Measurements from ENCODE around the gene NUDT3. TPM values are rescaled to one million over a fixed set of nuclear protein-coding genes. Genes with fewer than 3 reads are reported as not detected.

The NUDT3 gene
- total RNA-seq, 1 experiment from 2014 or later = 14.1 TPM

DNA sequence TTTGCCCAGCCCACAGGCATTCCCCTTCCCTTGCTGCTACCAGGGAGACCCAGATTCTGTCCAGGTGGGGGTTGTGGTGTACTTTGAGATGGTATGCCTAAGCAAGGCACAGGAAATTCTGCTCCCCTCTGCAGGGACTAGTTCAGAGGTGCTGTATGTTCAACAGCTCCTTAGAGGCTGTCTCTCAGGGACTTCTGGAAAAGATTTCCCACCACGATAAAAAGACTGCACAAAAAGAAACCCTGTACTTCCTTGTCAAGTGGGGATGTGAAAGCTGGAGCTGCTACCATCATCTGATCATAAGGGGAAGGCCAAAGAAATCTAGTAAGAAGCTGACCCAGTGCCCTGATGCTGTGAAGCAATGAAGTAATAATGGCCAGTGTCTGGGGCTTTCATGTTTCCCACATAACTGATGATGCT, 92.1 kb downstream of the NUDT3 start:
- no peak overlapping the region for H3K4me3 ChIP-seq
- no peaks in the 10 kb centered on the region for H3K9me3 ChIP-seq (replicated peaks)
- H3K27me3 ChIP-seq = no peaks in the 10 kb centered on the region
- H3K27ac ChIP-seq = no peak overlapping the region
- H3K4me1 ChIP-seq = peaks cover 6% of the 10 kb centered on the region; the same call in 1 of the 2 replicates
- H3K36me3 ChIP-seq = no peaks in the 10 kb centered on the region
- DNase-seq = no peak

GRCh38 chr6:34298941-34299340, 93.5 kb downstream of the NUDT3 start:
- no peak for DNase-seq
- no peak overlapping the region for H3K4me3 ChIP-seq
- no peaks in the 10 kb centered on the region; the same call in 1 of the 2 replicates for H3K36me3 ChIP-seq
- no peaks in the 10 kb centered on the region for H3K27me3 ChIP-seq
- H3K27ac ChIP-seq = no peak overlapping the region
- peaks cover 6% of the 10 kb centered on the region; the same call in 1 of the 2 replicates for H3K4me1 ChIP-seq
- no peaks in the 10 kb centered on the region for H3K9me3 ChIP-seq (replicated peaks)

DNA sequence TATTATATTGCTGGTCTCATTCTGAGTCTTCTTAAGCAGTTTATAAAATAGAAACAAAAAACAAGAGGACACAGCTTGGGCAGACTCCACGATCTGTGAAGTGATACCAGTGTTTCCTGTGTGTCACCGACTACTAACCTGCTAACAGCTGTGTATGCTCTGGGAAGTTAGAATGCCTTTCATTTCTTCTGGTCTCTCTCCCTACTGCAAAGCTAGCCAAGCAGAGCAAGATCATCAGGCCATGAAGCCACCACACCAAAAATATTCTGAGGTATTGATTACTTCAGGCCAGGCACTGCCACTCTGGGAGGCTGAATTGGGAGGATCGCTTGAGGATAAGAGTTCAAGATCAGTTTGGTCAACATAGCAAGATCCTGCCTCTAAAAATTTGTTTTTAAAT, 96.7 kb downstream of the NUDT3 start:
- DNase-seq = no peak
- Histone ChIP-seq H3K27me3 (no peaks in the 10 kb centered on the region), H3K36me3 (peaks cover 3% of the 10 kb centered on the region; the same call in 1 of the 2 replicates), H3K27ac (no peak overlapping the region), H3K4me3 (no peak overlapping the region), H3K9me3 (replicated peaks) (no peaks in the 10 kb centered on the region), H3K4me1 (no peaks in the 10 kb centered on the region)

DNA sequence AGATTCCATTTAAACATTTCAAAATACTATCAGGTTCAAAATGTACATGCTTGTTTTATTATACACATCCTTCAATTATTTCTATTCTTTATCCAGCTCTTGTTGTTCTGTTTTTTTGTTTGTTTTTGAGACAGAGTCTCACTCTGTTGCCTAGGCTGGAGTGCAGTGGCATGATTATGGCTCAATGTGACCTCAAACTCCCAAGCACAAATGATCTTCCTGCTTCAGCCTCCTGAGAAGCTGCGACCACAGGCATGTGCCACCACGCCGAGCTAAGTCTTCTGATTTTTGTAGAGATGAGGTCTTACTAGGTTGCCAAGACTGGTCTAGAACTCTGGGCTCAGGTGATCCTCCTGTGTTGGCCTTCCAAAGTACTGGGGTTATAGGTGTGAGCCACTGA, 99.5 kb downstream of the NUDT3 start:
- Histone ChIP-seq H3K27ac (no peak overlapping the region), H3K4me3 (no peak overlapping the region), H3K27me3 (no peaks in the 10 kb centered on the region), H3K36me3 (peaks cover 3% of the 10 kb centered on the region; the same call in 1 of the 2 replicates), H3K4me1 (no peaks in the 10 kb centered on the region), H3K9me3 (replicated peaks) (no peaks in the 10 kb centered on the region)
- no peak for DNase-seq

DNA sequence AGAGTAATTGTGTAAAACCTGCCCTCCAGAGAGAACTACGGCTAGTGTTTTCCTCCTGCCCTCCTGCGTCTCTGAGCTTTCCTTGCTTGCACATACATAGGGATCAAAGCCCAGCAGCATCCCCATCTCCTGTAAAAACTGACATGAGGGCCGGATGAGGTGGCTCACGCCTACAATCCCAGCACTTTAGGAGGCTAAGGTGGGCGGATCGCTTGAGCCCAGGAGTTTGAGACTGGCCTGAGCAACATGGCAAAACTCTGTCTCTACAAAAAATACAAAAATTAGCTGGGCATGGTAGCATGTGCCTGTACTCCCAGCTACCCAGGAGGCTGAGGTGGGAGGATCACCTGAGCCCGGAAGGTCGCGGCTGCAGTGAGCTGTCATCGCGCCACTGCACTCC, 103.3 kb downstream of the NUDT3 start:
- H3K36me3 ChIP-seq = peaks cover 3% of the 10 kb centered on the region; the same call in 1 of the 2 replicates
- H3K9me3 ChIP-seq (replicated peaks) = no peaks in the 10 kb centered on the region
- no peaks in the 10 kb centered on the region for H3K27me3 ChIP-seq
- H3K27ac ChIP-seq = no peak overlapping the region
- H3K4me1 ChIP-seq = no peaks in the 10 kb centered on the region
- no peak overlapping the region for H3K4me3 ChIP-seq
- no peak for DNase-seq

DNA sequence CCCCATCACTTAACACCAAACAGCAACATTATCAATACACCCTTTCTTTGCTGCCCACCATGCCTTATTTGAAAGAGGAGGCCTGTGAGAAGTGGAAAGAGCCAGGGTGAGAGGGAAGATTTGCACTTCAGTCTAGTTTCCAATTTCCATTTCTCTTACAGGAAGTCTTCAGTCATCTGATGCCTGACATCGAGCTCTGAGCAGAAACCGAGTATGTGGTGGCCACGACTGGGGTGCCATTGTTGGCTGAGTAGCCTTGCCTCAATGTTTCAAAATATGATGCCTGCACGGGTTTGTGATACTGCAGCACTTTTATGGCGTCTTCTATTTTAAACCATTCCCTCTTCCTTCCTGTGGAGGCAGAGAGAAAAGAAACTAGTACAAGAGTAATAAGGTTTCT, 103.9 kb downstream of the NUDT3 start:
- H3K4me3 ChIP-seq = no peak overlapping the region
- no peak for DNase-seq
- no peaks in the 10 kb centered on the region for H3K27me3 ChIP-seq
- H3K9me3 ChIP-seq (replicated peaks) = no peaks in the 10 kb centered on the region
- no peak overlapping the region for H3K27ac ChIP-seq
- peaks cover 3% of the 10 kb centered on the region; the same call in 1 of the 2 replicates for H3K36me3 ChIP-seq
- H3K4me1 ChIP-seq = no peaks in the 10 kb centered on the region

DNA sequence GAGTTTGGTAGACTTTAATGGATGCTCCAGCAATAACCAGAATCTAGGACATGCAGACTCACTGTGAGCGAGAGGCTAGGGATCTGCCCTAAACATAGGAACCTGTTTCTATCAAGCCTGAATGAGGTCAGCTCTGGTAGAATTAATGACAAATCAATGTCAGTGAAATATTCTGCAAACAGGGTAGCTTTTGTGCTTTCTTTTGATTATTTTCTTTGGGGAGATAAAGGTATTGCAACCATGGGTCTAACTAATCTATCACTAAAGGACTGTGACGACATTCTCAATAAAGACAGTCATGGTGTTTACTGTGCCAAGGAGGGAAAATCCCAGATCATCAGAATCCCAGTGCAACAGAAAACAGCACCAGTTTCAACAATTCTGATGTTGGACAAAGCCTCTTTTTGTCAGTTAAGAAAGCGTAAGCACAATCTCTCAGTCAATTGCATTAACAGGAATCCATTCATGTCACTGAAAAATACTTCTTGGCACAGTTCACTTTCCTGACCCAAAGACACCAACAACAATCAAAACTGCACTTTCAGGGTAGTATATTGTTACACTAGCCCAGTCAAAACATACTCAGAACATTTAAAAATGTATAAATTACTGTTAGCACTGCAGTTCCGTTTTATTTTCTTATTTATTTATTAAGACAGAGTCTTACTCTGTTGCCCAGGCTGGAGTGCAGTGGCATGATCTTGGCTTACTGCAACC, 106.9 kb downstream of the NUDT3 start:
- no peak for DNase-seq
- Histone ChIP-seq H3K27ac (no peak overlapping the region), H3K4me1 (no peaks in the 10 kb centered on the region), H3K36me3 (no peaks in the 10 kb centered on the region), H3K4me3 (no peak overlapping the region), H3K27me3 (no peaks in the 10 kb centered on the region), H3K9me3 (replicated peaks) (no peaks in the 10 kb centered on the region)

- no peaks in the 10 kb centered on the region for H3K36me3 ChIP-seq
- no peak overlapping the region for H3K4me3 ChIP-seq
- no peak overlapping the region for H3K27ac ChIP-seq
- DNase-seq = no peak
- H3K27me3 ChIP-seq = no peaks in the 10 kb centered on the region
- no peaks in the 10 kb centered on the region for H3K9me3 ChIP-seq (replicated peaks)
- no peaks in the 10 kb centered on the region for H3K4me1 ChIP-seq
These were observed 107.7 kb downstream of the NUDT3 start for GRCh38 chr6:34284563-34285447.

GRCh38 chr6:34281702-34282334, 110.7 kb downstream of the NUDT3 start:
- Histone ChIP-seq H3K27ac (no peak overlapping the region), H3K27me3 (no peaks in the 10 kb centered on the region), H3K36me3 (no peaks in the 10 kb centered on the region), H3K4me1 (no peaks in the 10 kb centered on the region), H3K9me3 (replicated peaks) (no peaks in the 10 kb centered on the region), H3K4me3 (no peak overlapping the region)
- no peak for DNase-seq

DNA sequence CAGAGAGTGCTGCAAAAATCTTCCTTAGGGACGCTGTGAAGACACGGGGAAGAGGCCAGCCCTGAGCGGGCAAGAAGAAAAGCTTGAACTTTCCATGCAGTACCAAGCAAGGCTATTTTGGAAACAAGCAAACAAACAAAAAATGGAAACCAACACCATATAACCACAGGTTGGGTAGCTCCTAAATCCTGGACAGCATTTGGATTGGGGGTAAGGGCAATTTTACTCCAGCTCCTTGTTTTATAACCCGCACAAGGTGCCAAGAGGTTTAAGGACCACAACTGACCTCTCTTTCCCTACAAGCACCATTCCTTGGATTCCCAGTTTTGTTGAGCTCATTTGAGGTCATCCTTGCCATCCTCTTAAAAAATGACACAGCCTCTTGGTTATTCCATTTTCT, 112.3 kb downstream of the NUDT3 start:
- Histone ChIP-seq H3K27ac (no peak overlapping the region), H3K4me1 (no peaks in the 10 kb centered on the region), H3K36me3 (no peaks in the 10 kb centered on the region), H3K4me3 (no peak overlapping the region), H3K27me3 (no peaks in the 10 kb centered on the region), H3K9me3 (replicated peaks) (no peaks in the 10 kb centered on the region)
- no peak for DNase-seq

- Histone ChIP-seq H3K4me1 (no peaks in the 10 kb centered on the region), H3K4me3 (no peak overlapping the region), H3K9me3 (replicated peaks) (no peaks in the 10 kb centered on the region), H3K27ac (no peak overlapping the region), H3K27me3 (no peaks in the 10 kb centered on the region), H3K36me3 (no peaks in the 10 kb centered on the region)
- no peak for DNase-seq
These were observed 113.6 kb downstream of the NUDT3 start for GRCh38 chr6:34278833-34279232.

GRCh38 chr6:34277763-34278112, 114.7 kb downstream of the NUDT3 start:
- Histone ChIP-seq H3K4me1 (no peaks in the 10 kb centered on the region), H3K27ac (no peak overlapping the region), H3K27me3 (no peaks in the 10 kb centered on the region), H3K4me3 (no peak overlapping the region), H3K36me3 (no peaks in the 10 kb centered on the region), H3K9me3 (replicated peaks) (no peaks in the 10 kb centered on the region)
- DNase-seq = no peak

GRCh38 chr6:34276881-34277762, 115.3 kb downstream of the NUDT3 start:
- Histone ChIP-seq H3K36me3 (no peaks in the 10 kb centered on the region), H3K4me1 (no peaks in the 10 kb centered on the region), H3K27ac (no peak overlapping the region), H3K27me3 (no peaks in the 10 kb centered on the region), H3K4me3 (no peak overlapping the region), H3K9me3 (replicated peaks) (no peaks in the 10 kb centered on the region)
- DNase-seq = no peak

DNA sequence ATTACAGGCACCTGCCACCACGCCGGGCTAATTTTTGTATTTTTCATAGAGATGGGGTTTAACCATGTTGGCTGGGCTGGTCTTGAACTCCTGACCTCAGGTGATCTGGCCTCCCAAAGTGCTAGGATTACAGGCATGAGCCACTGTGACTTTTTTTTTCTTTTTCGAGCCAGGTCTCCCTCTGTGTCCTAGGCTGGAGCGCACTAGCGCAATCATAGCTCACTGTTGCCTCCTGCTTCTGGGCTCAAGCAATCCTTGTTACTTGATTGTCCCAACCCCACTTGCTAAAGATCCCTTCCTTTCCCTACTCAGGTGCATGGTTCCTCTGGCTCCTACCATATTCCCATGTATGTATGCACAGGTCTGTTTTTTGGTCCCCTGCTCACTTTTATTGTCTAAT, 116.3 kb downstream of the NUDT3 start:
- DNase-seq = no peak
- Histone ChIP-seq H3K9me3 (replicated peaks) (no peaks in the 10 kb centered on the region), H3K4me1 (no peaks in the 10 kb centered on the region), H3K27ac (no peak overlapping the region), H3K36me3 (no peaks in the 10 kb centered on the region), H3K27me3 (no peaks in the 10 kb centered on the region), H3K4me3 (no peak overlapping the region)

Measured in SJCRH30 (cell line).